ENCODE results near the gene LPO. TPM values are rescaled to one million over a fixed set of nuclear protein-coding genes. Genes with fewer than 3 reads are reported as not detected.

LPO gene
- total and polyA plus RNA-seq, 3 experiments from 2014 or later = not detected

GRCh38 chr17:58271216-58271931 is 33.0 kb downstream of the LPO start:
- Histone ChIP-seq H3K9me3 (ENCODE audit: low read length) (no peaks in the 10 kb centered on the region), H3K27me3 (ENCODE audit: insufficient read depth, low read length, poor library complexity, severe bottlenecking) (no peaks in the 10 kb centered on the region), H3K36me3 (ENCODE audit: insufficient read depth, low read length) (no peaks in the 10 kb centered on the region), H3K4me1 (ENCODE audit: insufficient read depth, low read length) (no peaks in the 10 kb centered on the region), H3K4me3 (ENCODE audit: low read length) (no peak overlapping the region), H3K27ac (ENCODE audit: low read depth, low read length) (no peak overlapping the region)
- Mint-ChIP-seq H3K4me3 (no peak overlapping the region), H3K27ac (no peak overlapping the region), H3K36me3 (no peaks in the 10 kb centered on the region), H3K27me3 (peaks cover 14 to 30% of the 10 kb centered on the region in 2 donors), H3K4me1 (no peaks in the 10 kb centered on the region), H3K9me3 (no peaks in the 10 kb centered on the region)
- DNase-seq = no peak
- POLR2A ChIA-PET = no interaction called here
- CTCF ChIA-PET = no interaction called here

- H3K27ac ChIP-seq (ENCODE audit: low read depth, low read length) = no peak overlapping the region
- Mint-ChIP-seq H3K9me3 (no peaks in the 10 kb centered on the region), H3K27ac (no peak overlapping the region), H3K36me3 (no peaks in the 10 kb centered on the region), H3K4me3 (no peak overlapping the region), H3K4me1 (no peaks in the 10 kb centered on the region), H3K27me3 (peaks cover 15 to 21% of the 10 kb centered on the region in 2 donors)
- H3K27me3 ChIP-seq (ENCODE audit: insufficient read depth, low read length, poor library complexity, severe bottlenecking) = no peaks in the 10 kb centered on the region
- H3K9me3 ChIP-seq (ENCODE audit: low read length) = no peaks in the 10 kb centered on the region
- POLR2A ChIA-PET = no interaction called here
- H3K36me3 ChIP-seq (ENCODE audit: insufficient read depth, low read length) = no peaks in the 10 kb centered on the region
- no peaks in the 10 kb centered on the region for H3K4me1 ChIP-seq (ENCODE audit: insufficient read depth, low read length)
- CTCF ChIA-PET = no interaction called here
- H3K4me3 ChIP-seq (ENCODE audit: low read length) = no peak overlapping the region
- no peak for DNase-seq
Observed at GRCh38 chr17:58272367-58273280, 34.2 kb downstream of the LPO start.

DNA sequence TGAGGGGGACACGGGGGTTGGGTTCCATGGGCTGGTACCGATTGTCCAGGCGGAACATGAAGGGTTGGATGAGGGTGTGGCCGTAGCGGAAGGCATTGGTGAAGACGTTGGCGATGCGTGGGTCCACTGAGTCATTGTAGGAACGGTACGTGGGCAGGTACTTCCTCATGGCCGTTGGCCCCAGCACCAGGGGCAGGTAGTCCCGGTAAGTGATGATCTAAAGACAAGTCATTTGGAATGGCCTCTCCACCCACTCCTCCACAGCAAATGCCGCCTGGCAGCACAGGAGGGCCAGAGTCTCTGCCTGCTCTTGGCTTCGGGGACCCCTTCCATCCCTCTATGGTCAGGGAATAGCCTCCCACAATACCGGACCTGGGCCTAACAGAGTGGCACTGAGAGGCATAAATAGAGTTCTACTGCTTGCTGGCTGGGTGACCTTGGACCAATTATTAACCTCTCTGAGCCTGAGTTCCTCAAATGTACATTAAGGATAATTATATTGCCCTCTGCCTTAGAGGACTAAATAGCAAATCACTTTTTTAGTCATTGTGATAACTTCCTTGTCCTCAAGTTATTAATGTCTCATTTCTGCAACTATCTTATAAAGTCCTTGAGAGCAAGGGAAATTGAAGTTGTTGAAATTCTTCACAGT is 35.2 kb downstream of the LPO start:
- Histone ChIP-seq H3K4me1 (ENCODE audit: insufficient read depth, low read length) (no peaks in the 10 kb centered on the region), H3K4me3 (ENCODE audit: low read length) (no peak overlapping the region), H3K9me3 (ENCODE audit: low read length) (no peaks in the 10 kb centered on the region), H3K36me3 (ENCODE audit: insufficient read depth, low read length) (no peaks in the 10 kb centered on the region), H3K27ac (ENCODE audit: low read depth, low read length) (no peak overlapping the region), H3K27me3 (ENCODE audit: insufficient read depth, low read length, poor library complexity, severe bottlenecking) (no peaks in the 10 kb centered on the region)
- no peaks in the 10 kb centered on the region for H3K9me3 Mint-ChIP-seq
- H3K4me3 Mint-ChIP-seq = no peak overlapping the region
- DNase-seq = no peak
- CTCF ChIA-PET = no interaction called here
- POLR2A ChIA-PET = no interaction called here
- H3K27ac Mint-ChIP-seq = no peak overlapping the region
- H3K27me3 Mint-ChIP-seq = peaks cover 14 to 27% of the 10 kb centered on the region in 2 donors
- H3K36me3 Mint-ChIP-seq = no peaks in the 10 kb centered on the region
- peaks cover 0 to 2% (median under 1%) of the 10 kb centered on the region in 3 donors for H3K4me1 Mint-ChIP-seq

DNA sequence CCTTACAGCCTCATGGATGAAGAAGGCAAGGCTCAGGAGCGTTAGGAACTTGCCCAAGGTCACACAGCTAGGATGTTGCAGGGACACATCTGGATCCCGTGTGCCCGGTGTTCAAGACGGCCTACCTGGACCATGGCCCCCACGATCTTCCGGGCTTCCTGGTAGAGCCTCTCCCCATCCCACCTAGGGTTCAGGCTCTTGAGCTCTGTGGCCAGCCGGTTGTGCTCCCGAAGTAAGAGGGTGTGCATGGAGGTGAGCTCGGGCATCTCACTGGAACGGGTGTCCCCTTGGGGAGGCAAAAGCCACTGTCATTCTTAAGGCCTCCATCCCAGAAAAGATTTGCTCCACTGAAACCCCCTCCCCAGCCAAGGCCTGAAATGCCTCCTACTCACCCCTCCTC is 37.0 kb downstream of the LPO start:
- no peak overlapping the region for H3K4me3 Mint-ChIP-seq
- H3K27me3 Mint-ChIP-seq = peaks cover 14 to 39% of the 10 kb centered on the region in 2 donors
- Histone ChIP-seq H3K36me3 (ENCODE audit: insufficient read depth, low read length) (no peaks in the 10 kb centered on the region), H3K4me1 (ENCODE audit: insufficient read depth, low read length) (no peaks in the 10 kb centered on the region), H3K9me3 (ENCODE audit: low read length) (no peaks in the 10 kb centered on the region), H3K27ac (ENCODE audit: low read depth, low read length) (no peak overlapping the region), H3K27me3 (ENCODE audit: insufficient read depth, low read length, poor library complexity, severe bottlenecking) (no peaks in the 10 kb centered on the region), H3K4me3 (ENCODE audit: low read length) (no peak overlapping the region)
- H3K27ac Mint-ChIP-seq = peak overlapping the region in 1 of 8 donors; percentile 93
- no peaks in the 10 kb centered on the region for H3K36me3 Mint-ChIP-seq
- POLR2A ChIA-PET = no interaction called here
- H3K9me3 Mint-ChIP-seq = no peaks in the 10 kb centered on the region
- CTCF ChIA-PET = interaction anchor here (1.2 kb wide), 2 partner anchors 26 to 42 kb away, joined by 3 read pairs; no protein-coding TSS in a partner anchor
- H3K4me1 Mint-ChIP-seq = peaks cover 0 to 9% (median 7%) of the 10 kb centered on the region in 3 donors
- DNase-seq = no peak

GRCh38 chr17:58276423-58276822 is 38.0 kb downstream of the LPO start:
- H3K27me3 ChIP-seq (ENCODE audit: insufficient read depth, low read length, poor library complexity, severe bottlenecking) = no peaks in the 10 kb centered on the region
- H3K27ac ChIP-seq (ENCODE audit: low read depth, low read length) = no peak overlapping the region
- Mint-ChIP-seq H3K27me3 (peaks cover 15 to 48% of the 10 kb centered on the region in 2 donors), H3K9me3 (no peaks in the 10 kb centered on the region), H3K27ac (no peak overlapping the region), H3K4me1 (peaks cover 0 to 9% (median 7%) of the 10 kb centered on the region in 3 donors), H3K36me3 (no peaks in the 10 kb centered on the region), H3K4me3 (no peak overlapping the region)
- no peak for DNase-seq
- ChIA-PET POLR2A (no interaction called here), CTCF (interaction anchor here (1.2 kb wide), 1 partner anchor 27 kb away, joined by 3 read pairs; no protein-coding TSS in a partner anchor)
- no peaks in the 10 kb centered on the region for H3K4me1 ChIP-seq (ENCODE audit: insufficient read depth, low read length)
- H3K36me3 ChIP-seq (ENCODE audit: insufficient read depth, low read length) = no peaks in the 10 kb centered on the region
- H3K4me3 ChIP-seq (ENCODE audit: low read length) = no peak overlapping the region
- no peaks in the 10 kb centered on the region for H3K9me3 ChIP-seq (ENCODE audit: low read length)

DNA sequence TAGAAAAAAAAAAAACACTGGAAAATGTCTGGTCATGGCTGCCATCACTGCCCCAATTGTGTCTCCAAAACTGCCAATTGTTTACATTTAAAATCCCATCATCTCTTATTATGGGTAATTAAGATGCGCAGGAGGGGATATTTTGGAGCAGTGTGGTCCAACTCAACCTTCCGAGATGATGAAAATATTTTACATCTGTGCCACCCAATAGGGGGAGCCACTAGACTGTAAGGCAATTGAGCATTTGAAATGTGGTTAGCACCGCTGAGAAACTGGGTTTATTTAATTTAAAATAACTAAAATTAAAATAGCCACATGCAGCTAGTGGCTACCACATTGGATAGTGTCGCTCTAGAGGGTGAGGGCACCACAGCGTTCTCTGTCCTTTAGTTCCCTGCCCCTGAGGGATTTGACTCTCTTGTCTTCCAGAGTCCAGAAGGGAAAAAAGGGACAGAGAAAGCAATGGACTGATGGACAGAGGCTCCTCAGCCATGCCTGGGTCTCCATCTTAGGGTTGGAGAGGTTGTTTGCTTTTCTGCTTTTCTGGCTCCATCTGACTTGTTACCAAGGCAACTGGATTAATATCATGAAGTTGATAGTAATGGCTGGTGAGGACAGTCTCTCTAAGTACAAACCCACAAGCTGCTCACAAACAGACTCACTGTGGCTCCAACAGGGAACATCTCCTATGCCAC is 38.9 kb downstream of the LPO start:
- ChIA-PET POLR2A (no interaction called here), CTCF (no interaction called here)
- Histone ChIP-seq H3K9me3 (ENCODE audit: low read length) (no peaks in the 10 kb centered on the region), H3K27me3 (ENCODE audit: insufficient read depth, low read length, poor library complexity, severe bottlenecking) (no peaks in the 10 kb centered on the region), H3K27ac (ENCODE audit: low read depth, low read length) (no peak overlapping the region), H3K4me3 (ENCODE audit: low read length) (no peak overlapping the region), H3K4me1 (ENCODE audit: insufficient read depth, low read length) (no peaks in the 10 kb centered on the region), H3K36me3 (ENCODE audit: insufficient read depth, low read length) (no peaks in the 10 kb centered on the region)
- H3K36me3 Mint-ChIP-seq = no peaks in the 10 kb centered on the region
- DNase-seq = peak in 1 of 5 donors; percentile 4
- peaks cover 0 to 9% (median 7%) of the 10 kb centered on the region in 3 donors for H3K4me1 Mint-ChIP-seq
- H3K9me3 Mint-ChIP-seq = no peaks in the 10 kb centered on the region
- H3K27ac Mint-ChIP-seq = no peak overlapping the region
- H3K27me3 Mint-ChIP-seq = peaks cover 15 to 48% of the 10 kb centered on the region in 2 donors
- no peak overlapping the region for H3K4me3 Mint-ChIP-seq

DNA sequence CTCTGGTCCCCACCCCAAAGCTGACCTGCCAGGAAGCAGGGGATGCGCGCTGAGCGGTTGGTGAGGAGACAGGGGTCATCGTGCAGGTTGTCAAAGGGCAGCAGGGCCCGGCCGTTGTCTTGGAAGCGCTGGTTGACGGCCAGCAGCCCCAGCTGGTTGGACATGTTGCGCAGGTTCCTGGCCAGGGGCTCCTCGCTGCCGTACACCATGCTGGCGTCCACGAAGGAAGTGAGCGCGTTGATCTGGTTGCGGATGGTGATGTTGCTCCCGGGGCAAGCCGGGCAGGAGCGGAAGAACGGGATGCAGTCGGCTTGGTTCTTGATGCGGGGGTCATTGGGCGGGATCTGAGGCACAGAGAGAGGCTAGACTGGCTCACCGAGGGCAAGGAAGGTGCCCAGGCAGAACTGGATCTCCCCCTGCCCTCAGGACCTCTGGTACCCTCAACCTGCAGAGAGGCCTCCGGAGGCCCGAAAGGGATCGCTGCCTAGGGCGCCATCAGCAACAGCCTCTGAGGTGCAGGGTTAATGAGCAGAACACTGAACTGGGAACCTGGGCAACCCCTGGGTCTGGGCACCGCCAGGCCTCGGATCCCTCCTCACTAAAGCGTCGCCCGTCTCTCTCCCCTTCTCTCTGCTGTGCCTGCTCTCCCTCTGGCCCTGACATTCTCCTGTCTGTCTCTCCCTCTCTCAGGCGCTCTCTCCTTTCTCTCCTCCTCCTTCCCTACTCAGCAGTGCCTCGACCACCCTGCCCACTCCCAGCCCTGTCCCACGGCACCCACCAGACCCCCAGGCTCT is 39.6 kb downstream of the LPO start:
- Mint-ChIP-seq H3K36me3 (no peaks in the 10 kb centered on the region), H3K27ac (peak overlapping the region in 1 of 8 donors; percentile 78), H3K4me3 (no peak overlapping the region), H3K9me3 (no peaks in the 10 kb centered on the region), H3K4me1 (peaks cover 0 to 9% (median 7%) of the 10 kb centered on the region in 3 donors), H3K27me3 (peaks cover 14 to 45% of the 10 kb centered on the region in 2 donors)
- no peaks in the 10 kb centered on the region for H3K4me1 ChIP-seq (ENCODE audit: insufficient read depth, low read length)
- H3K27me3 ChIP-seq (ENCODE audit: insufficient read depth, low read length, poor library complexity, severe bottlenecking) = no peaks in the 10 kb centered on the region
- H3K36me3 ChIP-seq (ENCODE audit: insufficient read depth, low read length) = no peaks in the 10 kb centered on the region
- CTCF ChIA-PET = no interaction called here
- no peak overlapping the region for H3K4me3 ChIP-seq (ENCODE audit: low read length)
- H3K9me3 ChIP-seq (ENCODE audit: low read length) = no peaks in the 10 kb centered on the region
- POLR2A ChIA-PET = no interaction called here
- no peak for DNase-seq
- no peak overlapping the region for H3K27ac ChIP-seq (ENCODE audit: low read depth, low read length)

Data from CD8-positive, alpha-beta memory T cell (primary cell).